Measurements from ENCODE around the gene MFN2.
"Not testable (repeated sequence)": the region's sequence is repeated elsewhere in the genome, so short reads cannot be mapped to it uniquely, and the experiment has no call there.

The MFN2 gene

DNA sequence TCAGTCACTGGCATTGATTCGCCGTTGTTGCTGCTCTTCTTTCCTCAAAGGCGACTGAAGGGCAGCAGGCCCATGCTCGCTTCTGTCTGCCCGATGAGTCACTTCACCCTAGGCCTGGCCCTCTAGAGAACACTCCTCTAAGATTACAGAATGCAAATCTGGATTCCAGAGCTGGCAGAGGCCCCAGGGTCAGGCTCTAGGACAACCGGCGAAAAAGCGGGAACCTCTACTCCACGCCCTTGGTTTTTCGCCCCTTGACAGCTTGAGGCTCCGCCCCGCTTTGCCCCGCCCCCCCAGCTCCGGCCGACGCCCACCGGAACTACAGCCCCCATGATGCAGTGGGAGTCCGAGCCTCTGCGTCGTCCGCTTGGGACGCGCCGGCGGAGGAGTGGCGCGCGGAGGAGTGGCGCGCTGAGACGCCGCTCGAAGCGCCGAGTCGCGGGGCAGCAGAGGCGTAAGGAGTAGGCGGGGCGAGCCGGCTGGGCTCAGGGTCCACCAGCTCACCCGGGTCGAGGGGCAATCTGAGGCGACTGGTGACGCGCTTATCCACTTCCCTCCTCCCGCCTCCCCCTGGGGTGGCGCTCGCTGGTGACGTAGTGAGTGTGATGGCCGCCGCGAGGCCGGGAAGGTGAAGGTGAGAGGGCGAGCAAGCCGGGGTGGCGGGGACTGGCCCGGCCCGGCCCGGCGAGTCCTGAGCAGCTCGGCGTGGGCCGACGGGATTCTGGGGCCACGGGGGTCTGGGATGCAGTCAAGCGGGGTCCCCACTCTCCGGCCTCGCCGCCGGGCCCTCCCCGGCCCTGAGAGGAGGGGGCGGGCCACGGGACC, at the start of gene MFN2:
MFN2 (plus strand) TSS at position 594 of the 825 bp plus-strand sequence. CDS start 8,725 bp downstream, outside the sequence.
- peak; percentile 89 for DNase-seq

DNA sequence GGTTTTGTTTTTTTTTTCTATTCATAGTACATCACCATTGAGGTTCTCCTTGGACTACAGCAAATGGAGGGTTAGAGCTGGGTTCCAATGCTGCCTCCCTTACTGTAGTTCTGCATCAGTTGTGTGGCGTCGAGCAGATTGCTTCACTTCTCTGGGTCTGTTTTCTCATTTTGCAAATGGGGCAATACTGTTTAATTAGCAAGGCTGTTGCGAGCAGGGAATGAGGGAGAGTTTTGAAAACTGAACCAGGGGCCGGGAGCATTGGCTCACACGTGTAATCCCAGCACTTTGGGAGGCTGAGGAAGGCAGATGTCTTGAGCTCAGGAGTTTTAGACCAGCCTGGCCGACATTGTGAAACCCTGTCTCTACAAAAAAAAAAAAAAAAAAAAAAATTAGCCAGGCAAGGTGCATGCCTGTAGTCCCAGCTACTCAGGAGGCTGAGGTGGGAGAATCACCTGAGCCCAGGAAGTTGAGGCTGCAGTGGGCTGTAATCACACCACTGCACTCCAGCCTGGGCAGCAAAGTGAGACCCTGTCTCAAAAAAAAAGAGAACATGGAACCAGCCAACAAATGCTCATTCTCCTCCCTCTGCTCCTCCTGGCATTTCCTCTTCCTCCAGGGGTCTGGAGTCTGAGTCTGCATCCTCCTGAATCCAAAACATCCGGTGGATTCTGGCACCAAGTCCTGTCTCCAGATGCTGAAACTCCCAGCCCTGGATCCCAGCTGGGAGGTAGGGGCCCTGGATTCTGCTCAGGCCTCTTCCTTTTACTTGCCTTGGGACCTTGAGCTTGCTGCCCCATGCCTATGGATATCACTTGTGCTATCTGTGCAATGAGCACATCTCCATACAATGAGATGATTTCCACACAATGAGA, 49.4 kb upstream of the MFN2 start:
- DNase-seq = no peak

DNA sequence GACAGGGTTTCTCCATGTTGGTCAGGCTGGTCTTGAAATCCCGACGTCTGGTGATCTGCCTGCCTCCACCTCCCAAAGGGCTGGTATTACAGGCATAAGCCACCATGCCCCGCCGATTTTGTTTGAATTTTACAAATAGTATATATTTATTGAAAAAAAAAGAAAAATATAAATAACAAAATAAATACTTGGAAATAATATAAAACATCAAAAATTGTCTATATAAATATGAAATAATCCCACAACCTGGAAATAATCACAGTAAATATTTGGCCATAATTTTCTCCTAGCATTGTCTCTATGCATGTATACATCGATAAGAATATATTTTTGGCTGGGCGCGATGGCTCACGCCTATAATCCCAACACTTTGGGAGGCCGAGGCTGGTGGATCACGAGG, 48.4 kb upstream of the MFN2 start:
- no peak for DNase-seq

DNA sequence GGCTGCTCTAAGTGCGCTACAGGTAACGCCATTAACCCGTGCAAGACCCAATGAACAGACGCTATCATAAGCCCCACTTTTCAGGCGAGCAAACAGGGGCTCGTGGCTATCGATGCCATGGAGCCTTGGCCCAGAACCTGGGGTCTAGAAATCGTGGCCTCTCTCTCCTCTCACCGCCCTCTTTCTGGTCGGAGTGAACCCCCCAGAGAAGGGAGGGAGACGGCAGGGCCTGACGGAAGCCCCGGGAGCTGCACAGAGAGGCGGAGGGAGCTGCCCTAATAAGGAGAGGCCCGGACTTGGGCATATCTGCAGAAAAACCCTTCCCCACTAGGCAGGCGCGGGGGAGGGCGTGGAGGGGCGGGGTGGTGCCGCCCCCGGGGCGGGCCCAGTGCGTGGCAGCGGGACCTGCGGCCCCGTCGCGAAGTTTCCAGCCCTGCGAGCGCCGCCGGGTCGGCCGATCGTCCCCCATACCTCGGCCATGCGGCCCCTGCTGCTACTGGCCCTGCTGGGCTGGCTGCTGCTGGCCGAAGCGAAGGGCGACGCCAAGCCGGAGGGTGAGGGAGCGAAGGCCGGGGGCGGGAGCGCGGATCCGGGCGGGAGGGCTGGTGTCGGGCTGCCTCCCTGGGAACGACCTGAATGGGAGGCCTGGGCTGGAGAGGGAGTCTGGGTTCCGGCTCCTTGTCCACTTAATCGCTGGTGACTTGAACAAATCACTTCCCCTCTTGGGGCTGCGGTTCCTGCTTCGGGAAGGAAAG, 45.8 kb upstream of the MFN2 start, which contains the start of gene PLOD1:
PLOD1 (plus strand) TSS at position 416 of the 755 bp plus-strand sequence; CDS start at position 479, 63 bp downstream.
- peak; percentile 35 for DNase-seq

DNA sequence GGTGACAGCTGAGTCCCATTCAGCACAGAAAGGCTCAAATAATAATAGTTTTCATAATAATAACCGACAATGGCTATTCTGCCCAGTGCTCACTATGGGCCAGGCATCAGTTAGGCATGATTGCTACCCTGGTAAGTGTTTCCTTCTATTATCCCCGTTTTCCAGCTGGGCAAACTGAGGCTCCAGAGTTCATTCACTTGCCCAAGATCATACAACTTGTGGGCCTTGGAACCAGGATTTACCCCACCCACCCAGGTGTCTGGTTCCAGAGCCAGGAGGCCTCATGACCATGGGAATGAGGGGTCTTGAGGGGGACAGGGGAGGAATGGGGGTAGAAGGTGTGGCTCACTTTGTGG, 45.2 kb upstream of the MFN2 start:
- no peak for DNase-seq

DNA sequence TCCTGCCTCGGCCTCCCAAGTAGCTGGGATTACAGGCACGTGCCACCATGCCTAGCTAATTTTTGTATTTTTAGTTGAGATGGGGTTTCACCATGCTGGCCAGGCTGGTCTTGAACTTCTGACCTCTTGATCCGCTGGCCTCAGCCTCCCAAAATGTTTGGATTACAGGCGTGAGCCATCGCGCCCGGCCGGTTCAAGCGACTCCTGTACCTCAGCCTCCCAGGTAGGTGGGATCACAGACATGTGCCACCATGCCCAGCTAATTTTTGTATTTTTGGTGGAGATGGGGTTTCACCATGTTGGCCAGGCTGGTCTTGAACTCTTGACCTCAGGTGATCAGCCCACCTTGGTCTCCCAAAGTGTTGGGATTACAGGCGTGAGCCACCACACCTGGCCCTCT, 44.5 kb upstream of the MFN2 start:
- DNase-seq = not testable (repeated sequence)

DNA sequence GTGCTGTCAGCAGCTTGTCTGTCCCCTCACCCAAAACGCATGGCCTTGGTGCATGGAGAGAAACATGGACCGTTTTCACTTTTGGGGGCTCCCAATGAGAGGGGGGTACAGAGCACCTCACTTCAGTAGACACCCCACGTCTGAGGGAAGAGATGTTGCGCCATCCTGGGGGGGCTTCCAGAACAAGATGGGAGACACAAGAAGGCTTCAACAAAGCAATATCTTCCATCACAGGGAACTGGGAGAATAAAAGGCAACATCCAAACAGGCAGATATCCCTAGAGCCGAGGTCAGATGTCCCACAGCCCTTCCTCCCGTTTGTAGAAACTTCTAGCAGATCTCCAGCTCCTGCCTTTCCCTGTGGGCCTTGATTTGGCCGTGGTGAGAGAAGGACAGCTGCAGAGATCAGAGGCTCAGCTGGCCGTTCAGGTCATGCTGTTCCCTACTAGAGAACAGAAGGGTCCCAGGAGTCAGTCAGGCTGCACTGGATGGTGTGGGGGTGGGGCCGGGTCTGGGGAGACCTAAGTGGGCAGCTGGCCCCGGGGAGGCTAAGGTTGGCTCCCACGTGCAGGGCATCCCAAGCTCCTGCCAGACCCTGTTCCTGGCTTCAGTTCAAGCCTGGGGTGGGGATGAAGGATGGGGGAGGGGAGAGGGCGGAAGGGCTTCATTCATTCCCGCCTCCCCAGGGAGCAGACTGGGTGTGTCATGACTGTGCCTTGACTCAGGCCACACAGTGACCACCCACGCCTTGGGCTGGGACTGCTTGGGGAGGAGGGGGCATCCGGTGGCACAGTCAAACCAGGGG, 41.3 kb upstream of the MFN2 start:
- no peak for DNase-seq

DNA sequence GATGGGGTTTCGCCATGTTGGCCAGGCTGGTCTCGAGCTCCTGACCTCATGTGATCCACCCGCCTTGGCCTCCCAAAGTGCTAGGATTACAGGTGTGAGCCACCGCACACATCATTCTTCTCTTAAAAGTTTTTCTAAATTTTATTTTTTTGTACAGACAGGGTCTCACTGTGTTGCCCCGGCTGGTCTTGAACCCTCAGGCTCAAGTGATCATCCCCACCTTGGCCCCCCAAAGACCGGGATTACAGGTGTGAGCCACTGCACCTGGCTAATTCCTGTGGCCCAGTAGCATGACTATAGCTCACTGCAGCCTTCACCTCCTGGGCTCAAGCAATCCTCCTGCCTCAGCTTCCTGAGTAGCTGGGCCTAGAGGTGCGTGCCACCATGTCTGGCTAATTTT, 40.5 kb upstream of the MFN2 start:
- not testable (repeated sequence) for DNase-seq

DNA sequence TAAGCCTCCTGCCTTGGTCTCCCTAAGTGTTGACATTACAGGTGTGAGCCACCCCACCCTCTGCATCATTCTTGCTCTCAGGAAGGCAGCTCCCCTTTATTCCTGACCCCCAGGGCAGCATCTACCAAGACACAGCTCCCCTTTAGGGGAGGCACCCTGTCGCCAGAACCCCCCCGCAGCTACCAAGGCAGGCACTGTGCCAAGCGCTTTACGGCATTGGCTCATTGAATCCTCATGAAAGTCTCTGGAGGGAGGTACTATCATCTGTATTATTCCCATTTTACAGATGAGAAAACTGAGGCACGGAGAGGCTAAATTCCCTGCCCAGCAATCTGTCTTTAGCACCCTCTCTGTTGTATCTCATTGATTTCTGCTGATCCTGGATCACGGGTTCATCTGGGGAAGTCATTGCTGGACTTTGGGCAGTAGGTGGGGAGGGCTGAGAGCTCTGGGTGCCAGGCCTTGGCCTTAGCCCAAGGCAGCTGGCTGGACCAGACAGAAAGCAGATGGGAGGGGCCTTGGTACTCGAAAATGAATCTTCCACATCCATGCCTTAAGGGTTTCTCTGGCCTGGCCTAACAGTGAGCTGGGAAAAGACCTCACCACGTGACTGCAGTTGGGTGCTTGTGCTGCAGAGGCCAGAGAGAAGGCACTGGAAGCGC, 39.9 kb upstream of the MFN2 start:
- no peak for DNase-seq

DNA sequence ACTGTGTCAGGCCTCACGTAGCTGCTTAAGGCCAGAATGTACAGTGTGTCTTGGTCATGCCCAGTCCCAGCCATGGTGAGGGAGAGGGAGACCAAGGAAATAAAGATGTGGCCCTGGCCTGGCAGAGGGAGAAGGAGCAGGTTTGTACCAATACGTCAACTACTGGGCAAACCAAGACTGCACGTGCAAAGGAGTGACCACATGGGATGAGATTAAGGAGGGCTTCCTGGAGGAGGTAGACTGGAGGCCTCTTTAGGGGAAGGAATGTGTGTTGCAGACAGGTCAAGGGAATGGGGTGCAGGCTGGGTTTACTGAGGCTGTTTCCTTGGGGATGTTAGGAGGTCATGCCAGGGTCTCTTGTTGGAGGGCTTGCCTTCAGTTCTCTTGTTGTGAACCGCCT, 38.0 kb upstream of the MFN2 start:
- DNase-seq = no peak

DNA sequence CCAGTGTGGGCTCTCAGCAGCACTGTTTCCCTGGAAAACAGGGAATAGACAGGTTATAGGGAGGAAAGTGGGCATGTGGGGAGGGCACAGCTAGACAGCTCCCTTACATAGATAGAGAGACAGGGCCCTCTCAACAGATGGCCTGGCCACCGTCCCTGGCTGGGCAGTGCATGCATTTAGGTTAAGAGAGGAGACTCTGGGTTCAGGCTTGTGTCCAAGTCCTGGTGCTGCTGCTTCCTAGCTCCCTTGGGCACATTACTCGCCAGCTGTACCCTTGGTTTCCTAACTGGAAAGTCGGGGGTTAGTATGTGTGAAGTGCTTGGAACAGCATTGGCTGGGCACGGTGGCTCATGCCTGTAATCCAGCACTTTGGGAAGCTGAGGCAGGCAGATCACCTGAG, 36.6 kb upstream of the MFN2 start:
- no peak for DNase-seq

DNA sequence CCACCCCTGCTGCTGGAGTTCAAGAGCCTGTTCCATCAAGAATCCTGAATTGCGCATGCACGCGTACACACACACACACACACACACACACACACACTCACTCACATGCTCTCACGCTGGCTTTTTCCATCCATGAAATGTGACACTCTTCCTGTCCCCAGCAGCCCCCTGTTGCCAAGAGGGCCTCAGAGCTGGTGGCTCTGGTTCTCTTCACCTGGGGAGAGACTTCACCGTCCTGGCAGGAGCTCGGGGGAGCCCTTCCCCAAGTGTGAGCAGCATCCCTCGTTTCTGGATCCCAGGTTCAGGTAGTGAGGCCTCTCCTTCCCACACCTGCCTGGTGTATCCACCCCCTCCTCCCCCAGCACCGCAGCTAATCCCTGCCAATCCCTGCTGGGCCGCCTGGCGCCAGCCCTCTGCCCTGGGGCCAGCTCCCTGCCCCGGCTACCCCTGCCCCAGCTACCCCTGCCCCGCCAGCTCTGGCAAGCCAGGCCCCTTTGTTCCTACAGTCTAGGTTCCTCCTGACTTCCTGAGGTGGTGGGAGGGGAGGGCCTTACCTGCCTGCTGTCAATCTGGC, 35.8 kb upstream of the MFN2 start:
- peak; percentile 89 for DNase-seq

DNA sequence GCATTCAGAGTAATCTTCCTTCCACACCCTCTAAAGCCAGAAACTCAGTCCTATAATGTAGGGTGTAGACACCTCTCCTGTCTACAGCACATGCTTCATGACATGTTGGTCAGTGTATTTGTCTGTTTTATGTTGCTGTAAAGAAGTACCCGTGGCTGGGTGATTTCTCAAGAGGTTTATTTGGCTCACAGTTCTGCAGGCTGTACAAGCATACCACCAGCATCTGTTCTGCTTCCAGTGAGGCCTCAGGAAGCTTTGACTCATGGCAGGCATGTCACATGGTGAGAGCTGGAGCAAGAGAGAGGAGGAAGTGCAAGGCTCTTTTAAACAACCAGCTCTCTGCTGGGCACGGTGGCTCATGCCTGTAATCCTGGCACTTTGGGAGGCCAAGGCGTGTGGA, 33.6 kb upstream of the MFN2 start:
- DNase-seq = no peak

DNA sequence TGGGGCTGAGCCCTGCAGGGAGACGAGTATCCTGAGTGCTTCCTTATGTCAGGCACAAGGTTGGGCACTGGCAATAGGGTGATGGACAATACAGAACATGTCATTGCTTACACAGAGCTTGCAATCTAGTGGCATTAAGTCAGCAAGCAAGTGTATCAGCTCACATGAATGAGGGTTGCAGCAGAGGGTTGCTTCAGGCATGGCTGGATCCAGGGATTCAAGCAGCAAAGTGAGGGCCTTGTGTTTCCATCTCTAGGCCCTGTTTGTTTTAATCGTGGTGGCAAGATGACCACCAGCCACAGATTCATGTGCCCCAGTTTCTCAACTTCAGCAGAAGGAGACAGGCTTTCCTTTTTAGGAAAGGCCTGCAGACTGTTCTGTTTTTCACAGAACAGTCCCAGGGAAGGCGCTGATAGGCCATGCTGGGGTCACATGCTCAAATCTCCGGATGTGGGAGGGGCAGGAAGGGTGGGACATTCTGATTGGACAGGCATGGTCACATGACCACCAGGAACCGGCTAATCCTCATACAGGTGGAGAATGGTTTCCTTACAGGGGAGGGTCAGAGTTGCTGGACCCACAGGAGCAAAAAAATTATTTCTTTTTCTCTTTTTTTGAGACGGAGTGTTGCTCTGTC, 31.3 kb upstream of the MFN2 start:
- no peak for DNase-seq

DNA sequence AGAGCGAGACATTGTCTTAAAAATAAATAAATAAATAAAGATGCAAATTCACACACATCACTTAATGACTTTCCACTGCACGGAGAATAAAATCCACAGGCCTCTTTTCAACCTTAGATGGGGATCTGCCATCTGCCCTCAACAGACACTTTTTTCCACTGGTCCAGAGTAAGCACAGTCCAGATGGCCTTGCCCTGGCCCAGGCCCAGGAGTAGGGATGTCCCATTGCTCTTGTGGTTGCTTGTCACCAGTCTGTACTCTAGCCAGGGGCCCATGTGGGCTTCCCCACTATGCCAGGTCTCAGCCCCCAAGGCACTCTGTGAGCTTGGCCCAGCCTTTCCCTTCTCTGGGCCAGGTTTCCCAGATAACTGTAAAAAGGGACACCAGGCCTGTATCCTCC, 28.3 kb upstream of the MFN2 start:
- no peak for DNase-seq

DNA sequence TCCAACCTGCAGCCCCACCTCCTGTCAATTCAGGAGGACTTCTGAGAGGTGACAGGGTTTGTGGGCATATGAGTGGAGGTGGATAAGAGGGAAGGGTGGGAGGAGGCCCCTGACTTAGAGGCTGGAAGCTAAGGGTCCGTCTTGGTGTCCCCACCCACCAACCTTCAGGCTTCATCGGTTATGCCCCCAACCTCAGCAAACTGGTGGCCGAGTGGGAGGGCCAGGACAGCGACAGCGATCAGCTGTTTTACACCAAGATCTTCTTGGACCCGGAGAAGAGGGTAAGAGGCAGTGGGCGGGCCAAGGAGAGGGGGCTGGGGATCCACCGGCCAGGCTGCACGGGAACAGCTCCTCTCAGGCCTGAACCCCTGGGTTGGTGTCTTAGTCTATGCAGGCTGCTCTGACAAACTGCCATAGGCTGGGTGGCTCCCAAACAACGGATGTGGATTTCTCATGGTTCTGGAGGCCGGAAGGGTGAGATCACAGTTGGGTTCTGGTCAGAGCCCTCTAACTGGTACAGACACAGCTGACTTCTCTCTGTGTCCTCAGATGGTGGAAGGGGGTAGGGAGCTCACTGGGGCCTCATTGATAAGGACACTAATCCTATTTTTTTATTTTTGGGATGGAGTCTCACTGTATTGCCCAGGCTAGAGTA, 27.7 kb upstream of the MFN2 start:
- DNase-seq = no peak

DNA sequence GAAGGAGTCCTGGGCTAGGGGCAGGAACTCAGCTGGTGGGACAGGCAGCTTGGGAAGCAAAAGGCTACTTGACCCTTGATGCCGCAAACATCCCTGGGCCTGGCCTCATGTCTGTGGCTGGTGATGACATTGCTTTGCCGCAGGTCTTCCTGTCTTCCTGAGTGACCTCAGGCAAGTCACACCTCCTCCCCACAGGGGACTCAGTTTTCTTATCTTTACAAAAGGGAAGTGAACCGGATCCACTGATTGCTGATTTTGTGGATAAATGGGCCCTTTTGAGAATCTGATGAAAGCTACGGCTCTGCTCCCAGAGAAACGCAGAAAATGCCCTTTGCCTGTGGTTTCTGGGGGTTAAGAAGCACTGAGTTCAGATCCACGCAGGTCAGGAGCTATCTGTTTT, 25.0 kb upstream of the MFN2 start:
- DNase-seq = no peak

DNA sequence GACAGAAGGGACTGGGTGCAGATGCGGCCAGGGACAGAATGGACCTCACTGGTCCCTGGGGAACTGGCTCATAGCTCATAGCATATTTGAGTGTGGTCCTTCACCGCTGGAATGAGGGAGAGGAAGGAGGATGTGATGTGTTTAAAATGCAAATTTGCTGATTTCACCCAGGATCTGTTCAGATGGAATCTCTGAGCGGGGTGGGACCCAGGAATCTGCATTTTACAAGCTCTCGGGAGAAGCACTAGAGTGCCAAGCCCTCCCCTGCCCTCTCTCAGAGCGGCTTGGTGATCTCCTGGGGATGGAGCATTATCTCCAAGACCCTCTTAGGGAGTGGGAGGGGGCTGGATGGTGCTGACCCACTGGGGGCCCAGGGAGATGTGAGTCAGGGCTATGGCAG, 22.8 kb upstream of the MFN2 start:
- DNase-seq = no peak

DNA sequence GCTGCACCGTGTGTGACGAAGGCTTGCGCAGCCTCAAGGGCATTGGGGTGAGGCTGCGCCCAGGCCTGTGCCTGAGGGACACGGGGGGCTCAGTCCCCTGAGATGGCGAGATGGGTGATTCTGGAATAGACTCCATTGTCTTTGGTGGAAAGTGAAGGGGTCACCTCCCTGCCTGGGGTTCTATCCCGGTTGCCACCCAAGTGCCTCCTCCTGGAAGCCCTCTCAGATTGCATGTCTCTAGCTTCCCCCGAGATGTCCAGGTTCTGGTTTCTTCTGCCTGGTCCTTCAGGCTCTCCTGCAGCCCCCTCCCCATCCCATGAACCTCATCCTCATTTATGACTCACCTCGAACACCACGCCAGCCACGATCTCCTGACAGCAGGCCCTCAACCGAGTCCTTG, 22.3 kb upstream of the MFN2 start:
- no peak for DNase-seq

DNA sequence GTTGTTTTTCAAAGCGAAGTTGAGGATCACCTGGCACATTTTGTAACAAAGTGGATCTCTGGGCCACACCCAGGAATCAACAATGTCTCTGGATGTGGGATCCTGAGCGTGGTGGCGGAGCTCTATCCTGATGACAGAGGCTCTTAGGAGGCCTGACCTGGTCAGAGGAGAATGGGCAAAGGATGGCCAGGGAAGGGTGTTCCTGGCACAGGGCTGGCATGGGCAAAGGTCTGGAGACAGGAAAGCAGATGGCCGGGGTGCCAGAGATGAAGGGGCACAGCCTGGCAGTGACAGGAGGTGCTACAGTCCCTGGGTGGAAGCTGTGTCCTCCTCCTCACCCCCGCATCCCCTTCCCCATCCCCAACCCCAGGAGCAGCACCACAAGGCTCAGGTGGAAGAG, 20.0 kb upstream of the MFN2 start:
- DNase-seq = no peak

Data from NCI-H2107 (cell line).